ENCODE data around the gene PCBP1. TPM values are rescaled to one million over a fixed set of nuclear protein-coding genes. Genes with fewer than 3 reads are reported as not detected.

The PCBP1 gene
- total and polyA plus RNA-seq, 9 of the 15 experiments (the other 6 are each of a cell fraction or from before 2014, with no cell fraction given) = 19.2 to 407 (median 78.1) TPM

- TF ChIP-seq ETS1 (conservative IDR thresholded peaks at IDR 0.05; ENCODE audit: control insufficient read depth, low read depth, low read length) (no peak), ZNF518B (CRISPR knock-in tag; IDR thresholded peaks at IDR 0.05) (no peak), ZNF655 (CRISPR knock-in tag; IDR thresholded peaks at IDR 0.05) (no peak), NR2C2 (CRISPR knock-in tag; IDR thresholded peaks at IDR 0.05) (no peak), NR2C2 (tag; IDR thresholded peaks at IDR 0.05) (peak; percentile 51; the same call in 1 of the 2 replicates), PTBP1 (IDR thresholded peaks at IDR 0.05; ENCODE audit: low read depth, low read length) (no peak), MEIS2 (IDR thresholded peaks at IDR 0.05; ENCODE audit: partially characterized antibody) (no peak), ZBTB11 (CRISPR knock-in tag; IDR thresholded peaks at IDR 0.05) (0 out of 6 replicates have a peak, but pooled peaks of 1 of the 3 experiments have one; percentile 38), TCFL5 (CRISPR knock-in tag; conservative IDR thresholded peaks at IDR 0.05) (0 out of 2 replicates have a peak, but pooled peaks have one; percentile 35), ELF4 (CRISPR knock-in tag; IDR thresholded peaks at IDR 0.05) (peak; percentile 41; the same call in 1 of the 2 replicates)
Measured at GRCh38 chr2:70070542-70071268, 16.6 kb upstream of the PCBP1 start (continued).

All from K562 (cell line).